Transverse colon (tissue), 4 donors: ENCODE data around the gene FAM50B. TPM values are rescaled to one million over a fixed set of nuclear protein-coding genes. Genes with fewer than 3 reads are reported as not detected.
A peak's percentile ranks its signal among the peaks of the same experiment; 100 is the strongest.

Experiments used
- DNase-seq: peaks from one replicate; pipeline ENCODE4 v3.0.0-alpha.2; 2019
- H3K27ac ChIP-seq, 4 donors: fragments of 200-600 bp; sonication (generic); 2 replicates each; pipeline ENCODE4 v1.5.1; 2016 to 2018; ENCODE audit warnings: inconsistent platforms in 4 of 4
- H3K27me3 ChIP-seq: fragments of 200-600 bp; sonication (generic); 2 replicates; pipeline ENCODE4 v1.5.1; 2017; ENCODE audit warnings: inconsistent platforms
- H3K36me3 ChIP-seq, 4 donors: fragments of 200-600 bp; sonication (generic); 2 replicates each; pipeline ENCODE4 v1.5.1; 2017 to 2019; ENCODE audit warnings: inconsistent platforms in 4 of 4
- H3K4me1 ChIP-seq, 4 donors: fragments of 200-600 bp; sonication (generic); 2 replicates each; pipeline ENCODE4 v1.5.1; 2017 to 2020; ENCODE audit warnings: inconsistent platforms in 4 of 4
- H3K4me3 ChIP-seq, 4 donors: fragments of 200-600 bp; sonication (generic); 1 replicate in 1 of 4; 2 replicates in 3 of 4; pipeline versions ENCODE4 v1.5.1 to v1.6.1; 2017 to 2019; ENCODE audit warnings: inconsistent platforms in 4 of 4
- H3K9me3 ChIP-seq, 2 donors: fragments of 200-600 bp; sonication (generic); 2 replicates each; pipeline ENCODE4 v1.5.1; 2017 to 2019; ENCODE audit warnings: inconsistent platforms in 2 of 2
- EP300 ChIP-seq: sonication (generic); formaldehyde crosslinking; IDR thresholded peaks from one replicate; pipeline ENCODE4 v1.6.1; 2017; ENCODE audit warnings: antibody characterized with exemption, low read depth
- POLR2A ChIP-seq: fragments of 450-650 bp; IDR thresholded peaks from one replicate; pipeline ENCODE4 v1.6.1; 2016; ENCODE audit warnings: antibody characterized with exemption, mild to moderate bottlenecking, moderate library complexity
- POLR2AphosphoS5 ChIP-seq, 3 donors: sonication (generic); formaldehyde crosslinking; IDR thresholded peaks; one replicate each; pipeline ENCODE4 v1.6.1; 2016; ENCODE audit warnings: antibody characterized with exemption in 3 of 3
- WGBS, 2 donors: methylation state at CpG; one replicate each; pipeline ENCODE4 v1.1.5; 2018; ENCODE audit warnings: low coverage in 1 of 2; 5-methylcytosine and 5-hydroxymethylcytosine counted together
- in situ Hi-C, 4 donors: fragments of 200-750 bp; cut with MboI; loops; one replicate each; pipeline versions ENCODE4 v1.15.0 to v1.15.1; 2017; ENCODE audit warnings: low sequenced_read_pairs in 3 of 4, low pct_ligation_motif_present in 1 of 4, low pct_unique_long_range_greater_than_20kb in 1 of 4
- intact Hi-C: fragments of 100-400 bp; cut with DNase I; formaldehyde crosslinking; loops from one replicate; pipeline ENCODE4 v1.15.1; 2023; ENCODE audit warnings: low total_unique reads
- total RNA-seq, 4 donors: library from RNA; depleted of rRNA; stranded (reverse); fragments of >200 nt; gene quantifications; one replicate each; pipeline ENCODE4 v1.1.0, GENCODE V29; 2016
- TF ChIP-seq, protein P1 (sequence below), 5 experiments: fragments of 200-600 bp in 3 of 5; fragments of 450-650 bp in 2 of 5; sonication (generic) in 3 of 5; IDR thresholded peaks; 1 replicate in 2 of 5; 2 replicates in 3 of 5; pipeline ENCODE4 v1.5.1; 2016 to 2017; ENCODE audit warnings: antibody characterized with exemption in 5 of 5, inconsistent platforms in 3 of 5, mild to moderate bottlenecking in 2 of 5, moderate library complexity in 1 of 5

FAM50B gene
- total RNA-seq, 4 donors from 2014 or later: 3.4 to 6.4 (median 5.2) TPM; not detected in 1

DNA sequence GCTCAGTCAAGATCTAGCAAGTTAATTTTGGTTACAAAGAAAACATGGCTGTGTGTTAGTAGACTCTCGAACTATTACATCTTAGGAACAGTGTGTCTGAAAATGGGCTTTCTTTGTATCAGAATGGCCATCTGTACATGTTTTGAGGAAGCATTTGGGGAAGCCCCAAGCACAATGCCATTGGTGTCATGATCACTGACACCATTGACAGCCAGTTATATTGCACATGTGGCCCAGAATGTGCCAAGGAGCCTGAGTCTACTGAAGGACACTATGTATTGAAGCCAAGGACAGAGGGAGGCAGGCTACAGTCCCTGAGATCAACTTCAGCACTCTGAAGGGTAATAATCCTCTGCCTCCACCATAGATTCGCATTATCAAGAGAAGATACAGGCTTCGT lies 12.6 kb upstream of the FAM50B start:
- Histone ChIP-seq H3K4me1 (no peaks in the 10 kb centered on the region), H3K36me3 (no peaks in the 10 kb centered on the region), H3K9me3 (no peaks in the 10 kb centered on the region), H3K4me3 (no peak overlapping the region), H3K27me3 (no peaks in the 10 kb centered on the region), H3K27ac (no peak overlapping the region)
- in situ Hi-C loops: no loop called here
- WGBS, 2 donors: 90 to 96% methylated on average over 2 to 3 of the region's 3 CpGs
- DNase-seq: no peak
- intact Hi-C loops: no loop called here
- TF ChIP-seq POLR2AphosphoS5 (IDR thresholded peaks at IDR 0.05): no peak

DNA sequence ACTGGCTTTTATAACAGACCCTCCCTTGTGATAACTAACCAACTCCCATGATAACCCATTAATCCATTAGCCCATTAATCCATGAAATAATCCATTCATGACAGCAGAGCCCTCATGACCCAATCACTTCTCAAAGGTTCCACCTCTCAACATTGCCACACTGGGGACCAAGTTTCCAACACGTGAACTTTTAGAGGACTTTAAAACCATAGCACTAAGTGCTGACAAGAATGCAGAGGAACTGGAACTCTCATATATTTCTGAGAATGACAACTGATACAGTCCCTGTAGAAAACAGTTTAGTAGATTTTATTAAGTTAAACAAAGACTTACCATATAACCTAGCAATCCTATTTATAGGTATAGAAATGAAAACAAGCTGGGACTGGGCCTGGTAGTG lies 11.4 kb upstream of the FAM50B start:
- Histone ChIP-seq H3K9me3 (no peaks in the 10 kb centered on the region), H3K27me3 (no peaks in the 10 kb centered on the region), H3K27ac (no peak overlapping the region), H3K36me3 (no peaks in the 10 kb centered on the region), H3K4me1 (no peaks in the 10 kb centered on the region), H3K4me3 (no peak overlapping the region)
- TF ChIP-seq POLR2A (no peak), POLR2AphosphoS5 (IDR thresholded peaks at IDR 0.05) (no peak), EP300 (no peak)
- TF ChIP-seq, protein P1, sequence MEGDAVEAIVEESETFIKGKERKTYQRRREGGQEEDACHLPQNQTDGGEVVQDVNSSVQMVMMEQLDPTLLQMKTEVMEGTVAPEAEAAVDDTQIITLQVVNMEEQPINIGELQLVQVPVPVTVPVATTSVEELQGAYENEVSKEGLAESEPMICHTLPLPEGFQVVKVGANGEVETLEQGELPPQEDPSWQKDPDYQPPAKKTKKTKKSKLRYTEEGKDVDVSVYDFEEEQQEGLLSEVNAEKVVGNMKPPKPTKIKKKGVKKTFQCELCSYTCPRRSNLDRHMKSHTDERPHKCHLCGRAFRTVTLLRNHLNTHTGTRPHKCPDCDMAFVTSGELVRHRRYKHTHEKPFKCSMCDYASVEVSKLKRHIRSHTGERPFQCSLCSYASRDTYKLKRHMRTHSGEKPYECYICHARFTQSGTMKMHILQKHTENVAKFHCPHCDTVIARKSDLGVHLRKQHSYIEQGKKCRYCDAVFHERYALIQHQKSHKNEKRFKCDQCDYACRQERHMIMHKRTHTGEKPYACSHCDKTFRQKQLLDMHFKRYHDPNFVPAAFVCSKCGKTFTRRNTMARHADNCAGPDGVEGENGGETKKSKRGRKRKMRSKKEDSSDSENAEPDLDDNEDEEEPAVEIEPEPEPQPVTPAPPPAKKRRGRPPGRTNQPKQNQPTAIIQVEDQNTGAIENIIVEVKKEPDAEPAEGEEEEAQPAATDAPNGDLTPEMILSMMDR (IDR thresholded peaks at IDR 0.05): no peak
- in situ Hi-C loops: no loop called here
- no peak for DNase-seq
- intact Hi-C loops: no loop called here
- WGBS, 2 donors: 79 to 88% methylated on average over 1 of the region's 1 CpG

DNA sequence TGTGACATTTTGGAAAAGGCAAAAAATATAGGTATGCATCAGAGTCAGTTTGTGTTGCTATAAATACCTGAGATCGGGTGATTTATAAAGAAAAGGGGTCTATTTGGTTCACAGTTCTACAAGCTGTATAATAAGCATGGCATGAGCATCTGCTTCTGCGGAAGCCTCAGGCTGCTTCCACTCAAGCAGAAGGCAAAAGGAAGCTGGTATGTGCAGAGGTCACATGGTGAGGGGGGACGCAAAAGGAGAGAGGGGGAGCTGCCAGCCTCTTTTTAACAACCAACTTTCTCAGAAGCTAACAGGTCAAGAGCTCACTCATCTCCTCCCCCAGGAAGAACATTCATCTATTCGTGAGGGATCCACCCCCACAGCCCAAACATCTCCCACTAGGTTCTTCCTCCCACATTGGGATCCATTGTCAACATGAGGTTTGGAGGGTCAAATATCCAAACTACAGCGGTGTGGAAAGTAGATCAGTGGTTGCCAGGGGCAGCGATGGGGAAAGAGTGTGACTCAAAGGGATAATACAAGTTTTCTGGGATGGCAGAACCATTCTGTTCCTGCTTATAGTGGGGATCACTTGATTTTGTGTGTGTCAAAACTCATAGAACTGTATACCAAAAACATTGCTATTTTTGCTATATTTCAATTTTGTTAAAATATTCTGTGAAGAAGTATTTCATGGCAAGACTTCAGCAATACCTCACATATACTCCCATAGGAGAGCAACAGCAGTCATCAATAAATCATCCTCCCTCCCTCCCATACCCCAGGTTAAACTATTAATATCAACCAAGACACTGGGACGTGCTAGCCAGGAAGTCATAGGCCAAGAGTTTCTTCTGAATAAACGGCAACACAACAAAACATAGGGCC lies 9.9 kb upstream of the FAM50B start:
- H3K4me3 ChIP-seq: no peak overlapping the region
- no peak for DNase-seq
- H3K27me3 ChIP-seq: no peaks in the 10 kb centered on the region
- WGBS, 2 donors: 88 to 91% methylated on average over 5 to 8 of the region's 8 CpGs
- H3K4me1 ChIP-seq: peaks cover 0 to 5% (median 0%) of the 10 kb centered on the region in 4 donors
- H3K27ac ChIP-seq: no peak overlapping the region
- TF ChIP-seq POLR2AphosphoS5 (IDR thresholded peaks at IDR 0.05): no peak
- intact Hi-C loops: no loop called here
- in situ Hi-C loops: no loop called here
- H3K9me3 ChIP-seq: no peaks in the 10 kb centered on the region
- no peaks in the 10 kb centered on the region for H3K36me3 ChIP-seq

DNA sequence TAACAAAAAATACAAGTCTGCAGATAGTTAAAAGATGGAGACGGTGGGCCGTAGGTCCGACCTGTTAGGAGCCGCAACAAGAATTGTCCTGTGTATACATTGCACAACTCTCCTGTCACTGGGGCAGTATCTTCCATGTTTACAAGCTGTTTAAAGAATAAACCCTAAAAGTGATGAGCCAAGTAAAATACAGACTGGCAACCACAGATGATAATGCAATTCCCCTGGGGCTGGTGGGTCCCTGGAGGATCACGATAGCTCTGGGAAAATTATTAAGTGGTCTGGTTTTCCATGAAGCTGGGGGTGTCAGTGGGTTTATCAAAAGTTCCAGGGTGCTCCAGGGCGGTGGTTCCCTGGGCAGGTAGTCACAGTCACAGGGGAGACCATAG lies 8.1 kb upstream of the FAM50B start:
- WGBS, 2 donors: 77 to 94% methylated on average over 5 to 6 of the region's 6 CpGs
- in situ Hi-C loops (no loop called here), intact Hi-C loops (no loop called here)
- Histone ChIP-seq H3K9me3 (no peaks in the 10 kb centered on the region), H3K36me3 (no peaks in the 10 kb centered on the region), H3K4me1 (peaks cover 0 to 5% (median 0%) of the 10 kb centered on the region in 4 donors), H3K27me3 (no peaks in the 10 kb centered on the region), H3K27ac (peak overlapping the region in 1 of 4 donors; percentile 26), H3K4me3 (no peak overlapping the region)
- TF ChIP-seq, protein P1 (IDR thresholded peaks at IDR 0.05): no peak
- TF ChIP-seq EP300 (no peak), POLR2AphosphoS5 (IDR thresholded peaks at IDR 0.05) (no peak), POLR2A (no peak)
- no peak for DNase-seq

DNA sequence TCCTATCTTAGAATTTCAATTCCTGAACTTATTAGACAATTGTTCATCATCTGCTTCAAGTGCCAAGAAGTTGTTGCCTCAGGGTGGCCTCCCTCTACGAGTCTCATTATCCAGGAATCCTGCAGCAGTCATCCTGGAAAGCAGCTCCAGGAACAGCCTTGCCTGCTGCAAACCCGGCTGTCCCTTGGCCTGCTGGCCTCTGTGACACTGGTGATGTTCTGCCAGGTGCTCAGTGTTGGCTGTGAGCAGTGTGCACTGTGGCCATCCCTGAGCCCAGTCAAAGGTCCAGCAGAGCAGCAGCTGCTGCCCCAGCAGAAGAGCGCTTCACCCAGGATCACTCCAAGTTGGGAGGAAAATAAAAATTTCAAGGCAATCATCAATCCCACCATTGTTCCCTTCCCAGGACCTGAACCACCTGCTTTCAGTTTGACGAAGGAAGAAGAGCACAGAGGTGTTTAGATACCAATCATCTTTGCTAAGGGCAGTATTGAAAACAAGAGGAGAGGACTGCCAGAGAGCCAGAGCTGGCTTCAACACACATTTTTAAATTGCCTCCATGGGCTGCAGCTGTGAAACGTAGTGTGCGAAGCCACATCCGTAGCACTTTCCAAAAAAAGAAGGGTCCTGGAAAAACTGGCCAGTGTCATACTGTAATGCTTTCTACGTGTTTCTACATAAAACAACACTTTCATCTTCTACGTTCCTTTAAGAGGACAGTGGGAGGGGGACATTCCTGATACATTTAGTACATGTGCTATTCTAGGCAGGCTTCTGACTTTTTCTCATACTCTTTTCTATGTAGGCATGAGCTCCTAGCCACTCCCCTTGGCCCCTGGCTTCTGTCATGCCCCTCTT lies 7.2 kb upstream of the FAM50B start:
- WGBS, 2 donors: 53 to 70% methylated on average over 6 to 9 of the region's 9 CpGs
- Histone ChIP-seq H3K9me3 (no peaks in the 10 kb centered on the region), H3K36me3 (no peaks in the 10 kb centered on the region), H3K4me3 (no peak overlapping the region), H3K27ac (peak overlapping the region in 3 of 4 donors; percentile 25 to 38 (median 26)), H3K27me3 (no peaks in the 10 kb centered on the region), H3K4me1 (peaks cover 0 to 5% (median 0%) of the 10 kb centered on the region in 4 donors)
- DNase-seq: peak; percentile 8
- in situ Hi-C loops: no loop called here
- intact Hi-C loops: no loop called here
- TF ChIP-seq, protein P1 (IDR thresholded peaks at IDR 0.05): no peak
- TF ChIP-seq POLR2A: no peak
- no peak for TF ChIP-seq EP300
- no peak for TF ChIP-seq POLR2AphosphoS5 (IDR thresholded peaks at IDR 0.05)
